GM19395 (cell line): ENCODE results near the gene SMARCA4.
"Not testable (repeated sequence)": the region's sequence is repeated elsewhere in the genome, so short reads cannot be mapped to it uniquely, and the experiment has no call there.

Experiments
- ATAC-seq: cut with Tn5 transposase; IDR thresholded peaks from one replicate; pipeline ENCODE4 v1.9.1; 2021; ENCODE audit warnings: mild to moderate bottlenecking, moderate library complexity; ENCODE audit not compliant: unreplicated experiment

SMARCA4 gene

DNA sequence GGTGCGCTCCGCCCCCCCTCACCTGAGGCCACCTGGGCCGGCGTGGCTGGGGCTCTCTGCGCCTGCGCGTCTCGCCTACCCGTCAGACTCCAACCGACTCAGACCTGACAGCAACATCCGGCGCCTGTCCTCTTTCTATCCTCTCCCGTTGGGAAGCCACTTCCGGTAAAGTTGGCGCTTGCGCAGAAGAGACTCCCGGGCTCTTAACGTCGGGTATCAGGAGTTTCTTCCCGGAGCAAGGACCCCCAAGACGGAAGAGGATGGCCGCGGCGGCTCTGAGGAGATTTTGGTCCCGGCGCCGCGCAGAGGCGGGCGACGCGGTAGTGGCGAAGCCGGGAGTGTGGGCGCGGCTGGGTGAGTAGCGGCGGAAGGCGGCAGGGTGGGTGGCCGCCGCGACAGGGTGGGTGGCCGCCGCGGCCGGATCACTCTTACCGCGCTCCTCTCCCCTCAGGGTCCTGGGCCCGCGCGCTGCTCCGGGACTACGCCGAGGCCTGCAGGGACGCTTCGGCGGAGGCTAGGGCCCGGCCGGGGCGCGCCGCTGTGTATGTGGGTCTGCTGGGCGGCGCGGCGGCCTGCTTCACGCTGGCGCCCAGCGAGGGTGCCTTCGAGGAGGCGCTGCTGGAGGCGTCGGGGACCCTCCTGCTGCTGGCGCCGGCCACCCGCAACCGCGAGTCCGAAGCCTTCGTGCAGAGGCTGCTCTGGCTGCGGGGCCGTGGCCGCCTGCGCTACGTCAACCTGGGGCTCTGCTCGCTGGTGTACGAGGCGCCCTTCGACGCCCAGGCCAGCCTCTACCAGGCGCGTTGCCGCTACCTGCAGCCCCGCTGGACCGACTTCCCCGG lies 32.0 kb upstream of the SMARCA4 start, which contains the start of the genes TIMM29 and YIPF2:
Gene TIMM29 (plus strand): TSS at position 249 of the 839 bp plus-strand sequence. CDS start 12 bp downstream, at position 261.
Gene YIPF2 (minus strand): TSS at position 77 of the 839 bp plus-strand sequence. CDS start 229 bp downstream, outside the sequence.
- ATAC-seq: peak; percentile 83

- ATAC-seq: no peak
Measured at GRCh38 chr19:10929402-10929794, 31.4 kb upstream of the SMARCA4 start.

DNA sequence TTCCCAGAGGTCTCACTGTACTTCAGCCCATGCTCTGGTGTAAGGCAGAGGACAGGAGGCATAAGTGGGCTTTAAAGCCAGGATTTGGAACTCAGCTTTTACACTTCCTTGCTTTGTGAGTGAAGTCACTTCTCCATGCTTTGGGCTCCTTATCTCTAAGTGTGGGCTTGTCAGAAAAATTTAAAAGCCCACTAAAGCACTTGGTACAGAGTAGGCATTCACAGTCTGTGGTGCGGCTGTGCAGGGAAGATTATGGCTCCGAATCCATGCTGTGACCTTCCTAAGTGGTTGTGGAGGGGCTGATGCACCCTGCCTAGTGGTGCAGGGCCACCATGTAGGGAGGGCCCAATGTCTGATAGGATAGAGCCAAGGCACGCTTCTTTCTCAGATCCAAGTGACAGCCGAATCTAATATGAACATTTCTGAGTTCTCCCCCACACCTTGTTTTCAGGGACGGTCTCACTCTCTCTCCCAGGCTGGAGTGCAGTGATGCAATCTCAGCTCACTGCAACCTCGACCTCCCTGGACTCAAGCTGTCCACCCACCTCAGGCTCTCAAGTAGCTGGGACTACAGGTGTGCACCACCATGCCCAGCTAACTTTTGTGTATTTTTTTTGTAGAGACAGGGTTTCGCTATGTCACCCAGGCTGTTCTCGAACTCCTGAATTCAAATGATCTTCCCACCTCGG lies 25.3 kb upstream of the SMARCA4 start:
- no peak for ATAC-seq

GRCh38 chr19:10936661-10937084 lies 24.2 kb upstream of the SMARCA4 start:
- no peak for ATAC-seq

GRCh38 chr19:10941649-10942048 lies 19.2 kb upstream of the SMARCA4 start:
- not testable (repeated sequence) for ATAC-seq

DNA sequence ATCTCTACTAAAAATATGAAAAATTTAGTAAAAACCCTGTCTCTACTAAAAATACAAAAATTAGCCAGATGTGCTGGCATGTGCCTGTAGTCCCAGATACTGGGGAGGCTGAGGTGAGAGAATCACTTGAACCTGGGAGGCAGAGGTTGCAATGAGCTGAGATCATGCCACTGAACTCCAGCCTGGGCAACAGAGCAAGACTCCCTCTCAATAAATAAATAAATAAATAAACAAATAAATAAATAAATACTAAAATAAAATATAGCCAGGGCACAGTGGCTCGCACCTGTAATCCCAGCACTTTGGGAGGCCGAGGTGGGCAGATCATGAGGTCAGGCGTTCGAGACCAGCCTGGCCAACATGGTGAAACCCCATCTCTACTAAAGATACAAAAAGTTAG lies 17.4 kb upstream of the SMARCA4 start:
- not testable (repeated sequence) for ATAC-seq

- no peak for ATAC-seq
Measured at GRCh38 chr19:10945264-10945663, 15.6 kb upstream of the SMARCA4 start.

GRCh38 chr19:10946958-10947657 lies 13.7 kb upstream of the SMARCA4 start:
- no peak for ATAC-seq

GRCh38 chr19:10952809-10953208 lies 8.0 kb upstream of the SMARCA4 start:
- no peak for ATAC-seq

- not testable (repeated sequence) for ATAC-seq
Measured at GRCh38 chr19:10959277-10959968, 1.4 kb upstream of the SMARCA4 start.

DNA sequence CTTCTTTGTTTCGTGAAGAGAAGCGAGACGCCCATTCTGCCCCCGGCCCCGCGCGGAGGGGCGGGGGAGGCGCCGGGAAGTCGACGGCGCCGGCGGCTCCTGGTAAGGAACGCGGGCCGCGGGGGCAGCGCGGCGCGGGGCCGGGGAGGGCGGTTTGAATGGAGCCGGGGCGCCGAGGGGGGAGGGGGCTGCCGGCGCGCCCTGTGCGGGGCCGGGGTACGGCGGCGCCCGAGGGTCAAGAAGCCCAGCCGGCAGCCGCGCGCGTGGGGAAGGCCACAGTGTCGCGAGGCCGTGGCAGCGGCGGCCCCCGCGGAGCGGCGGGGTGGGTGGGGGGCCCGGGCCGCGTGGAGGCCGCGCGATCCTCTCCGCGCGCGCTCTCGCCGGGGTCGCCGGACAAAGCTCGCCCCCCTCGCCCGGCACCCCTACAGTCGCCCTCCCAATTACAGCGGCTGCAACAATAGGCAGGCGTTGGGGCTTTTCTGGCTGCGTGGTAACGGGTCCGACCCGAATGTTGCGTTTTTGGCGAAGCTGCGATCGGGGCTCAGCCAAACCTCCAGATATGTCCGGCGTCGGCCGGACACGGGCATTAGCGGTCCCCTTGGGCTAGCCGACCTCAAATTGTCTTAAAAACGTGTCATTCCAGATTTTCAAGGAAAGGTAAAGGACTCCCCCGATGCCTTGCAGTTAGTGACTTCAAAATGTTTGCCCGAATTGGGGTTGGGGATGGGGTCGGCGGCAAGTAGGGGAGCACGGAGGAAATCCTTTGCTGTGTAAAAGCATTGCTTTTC lies 437 bp downstream of the SMARCA4 start:
- ATAC-seq: peak; percentile 29

DNA sequence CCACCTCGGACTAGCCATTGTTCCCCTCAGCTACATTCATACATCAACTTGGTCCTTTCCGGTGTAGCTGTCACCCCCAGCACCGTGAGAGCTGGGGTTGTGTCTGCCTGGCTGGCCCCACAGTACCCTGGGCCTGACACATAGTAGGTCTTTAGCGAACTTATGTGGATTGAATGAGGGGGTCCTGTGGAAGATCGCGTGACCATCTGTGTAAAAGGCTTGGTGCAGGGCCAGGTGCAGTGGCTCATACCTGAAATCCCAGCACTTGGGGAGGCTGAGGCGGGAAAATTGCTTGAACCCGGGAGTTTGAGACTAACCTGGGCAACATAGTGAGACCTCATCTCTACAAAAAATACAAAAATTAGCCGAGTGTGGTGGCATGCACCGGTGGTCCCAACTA lies 2.0 kb downstream of the SMARCA4 start:
- no peak for ATAC-seq

DNA sequence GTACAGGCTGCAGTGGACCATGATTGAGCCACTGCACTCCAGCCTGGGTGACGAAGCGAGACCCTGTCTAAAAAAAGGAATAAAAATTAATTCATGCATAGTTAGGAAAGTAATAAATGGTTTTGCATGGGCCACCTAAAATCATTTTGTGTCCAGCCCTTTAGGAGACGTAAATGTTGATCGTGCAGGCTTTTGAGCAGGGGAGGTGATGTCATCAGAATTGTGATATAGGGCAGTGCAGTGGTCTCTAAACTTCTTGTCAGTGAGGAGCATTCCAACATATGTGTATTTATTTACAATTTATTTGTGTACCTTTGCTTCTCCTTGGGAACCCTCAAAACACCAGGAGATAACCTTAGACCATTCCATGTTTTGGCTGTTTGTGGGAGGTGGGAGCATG lies 3.0 kb downstream of the SMARCA4 start:
- ATAC-seq: no peak

DNA sequence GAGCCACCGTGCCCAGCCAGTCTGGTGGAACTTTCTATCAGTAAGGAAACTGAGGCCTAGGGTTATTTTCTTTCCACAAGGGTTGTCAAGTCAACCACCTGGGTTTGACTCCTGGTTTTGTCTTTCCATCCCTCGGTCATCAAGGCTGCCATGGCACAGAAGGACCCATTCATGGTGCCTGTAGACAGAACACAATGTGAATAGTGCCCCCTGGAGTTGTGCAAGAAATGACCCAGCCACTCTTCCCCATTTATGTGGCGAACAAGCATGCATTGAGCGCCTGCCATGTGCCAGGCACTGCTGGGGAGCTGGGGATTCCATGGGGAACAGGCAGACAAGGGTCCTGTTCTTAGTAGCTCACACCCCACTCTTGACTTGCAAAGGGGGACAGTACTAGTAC lies 4.1 kb downstream of the SMARCA4 start:
- ATAC-seq: no peak

DNA sequence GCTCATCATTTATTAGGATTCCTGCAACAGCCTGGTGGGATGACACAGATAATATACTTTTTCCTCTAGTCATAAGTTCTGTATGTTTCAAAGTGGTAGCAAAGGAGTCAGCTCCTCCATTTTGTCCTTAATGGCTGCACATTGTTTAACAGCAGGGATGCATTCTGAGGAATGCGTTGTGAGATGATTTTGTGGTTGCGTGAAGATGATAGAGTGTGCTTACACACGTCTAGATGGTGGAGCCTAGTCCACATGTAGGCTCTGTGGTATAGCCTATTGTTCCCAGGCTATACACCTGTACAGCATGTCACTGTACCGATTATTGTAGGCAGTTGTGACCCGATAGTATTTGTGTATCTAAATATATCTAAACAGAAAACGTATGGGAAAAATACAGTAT lies 4.6 kb downstream of the SMARCA4 start:
- no peak for ATAC-seq

- no peak for ATAC-seq
Measured at GRCh38 chr19:10966809-10967208, 6.0 kb downstream of the SMARCA4 start.

- ATAC-seq: no peak
Measured at GRCh38 chr19:10968527-10969135, 7.8 kb downstream of the SMARCA4 start.

DNA sequence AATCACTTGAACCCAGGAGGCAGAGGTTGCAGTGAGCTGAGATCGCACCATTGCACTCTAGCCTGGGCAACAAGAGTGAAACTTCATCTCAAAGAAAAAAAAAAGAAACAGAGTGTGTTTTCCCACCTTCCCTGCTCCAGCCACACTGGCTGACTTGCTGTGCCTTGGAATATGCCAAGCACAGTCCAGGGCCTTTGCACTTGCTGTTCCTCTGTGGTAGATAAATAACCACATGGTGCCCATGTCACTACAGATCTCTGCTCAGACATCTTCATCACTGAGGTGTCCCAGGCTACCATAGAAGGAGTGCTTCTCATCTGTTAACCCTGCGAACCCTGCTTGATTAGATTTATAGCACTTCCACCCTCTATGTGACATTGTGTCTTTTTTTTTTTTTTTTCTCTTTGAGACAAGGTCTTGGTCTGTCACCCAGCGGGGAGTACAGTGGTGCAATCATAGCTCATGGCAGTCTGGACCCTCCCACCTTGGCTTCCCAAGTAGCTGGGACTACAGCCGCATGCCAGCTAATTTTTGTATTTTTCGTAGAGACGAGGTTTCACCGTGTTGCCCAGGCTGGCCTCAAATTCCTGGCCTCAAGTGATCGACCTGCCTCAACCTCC lies 10.4 kb downstream of the SMARCA4 start:
- ATAC-seq: no peak
